GM12878 (cell line): Measurements from ENCODE around the gene RNASEH2A. TPM values are rescaled to one million over a fixed set of nuclear protein-coding genes. Genes with fewer than 3 reads are reported as not detected.

Experiments
- MTA3 ChIP-seq: IDR thresholded peaks from 2 replicates; pipeline ENCODE4 v1.6.1; 2012; ENCODE audit warnings: low read length, inconsistent platforms, borderline replicate concordance
- NFIC ChIP-seq: IDR thresholded peaks from 2 replicates; pipeline ENCODE4 v1.6.1; 2012; ENCODE audit warnings: low read depth, mild to moderate bottlenecking, inconsistent platforms, low read length, moderate library complexity
- microRNA-seq: library from miRNA; unstranded; fragments of <30 nt; microRNA quantifications from one replicate; pipeline ENCODE4, GENCODE V29; 2018
- polyA plus RNA-seq, 11 experiments: library from polyadenylated mRNA; depleted of rRNA in 4 of 11; unstranded in 6 of 11; stranded (reverse) in 5 of 11; fragments of >200 nt; fragmentation: Nextera tagmentation in 4 of 11; fragmentation: Illumina TruSeq in 1 of 11; extraction: Ambion mirVana in 4 of 11; extraction: Trizol in 1 of 11; gene quantifications; 1 replicate in 1 of 11; 2 replicates in 10 of 11; pipeline versions ENCODE4 v1.2.1 to v1.2.3, GENCODE V29; 2011 to 2016; ENCODE audit warnings: inconsistent platforms in 2 of 11, missing spikeins in 2 of 11, low read depth in 1 of 11
- small RNA-seq: library from RNA; depleted of rRNA; stranded (forward); fragments of <200 nt; gene quantifications from one replicate; pipeline ENCODE3, GENCODE V24; 2014
- total RNA-seq, 4 experiments: library from RNA; depleted of rRNA in 3 of 4; stranded (reverse); fragments of >200 nt in 3 of 4; fragmentation: Illumina TruSeq in 1 of 4; extraction: Trizol in 1 of 4; gene quantifications; 2 replicates each; pipeline versions ENCODE4 v1.2.1 to v1.2.3, GENCODE V29; 2013 to 2021
- TF ChIP-seq, protein P1 (sequence below): fragments of 450-650 bp; IDR thresholded peaks from 2 replicates; pipeline ENCODE4 v1.6.1; 2017; ENCODE audit warnings: borderline replicate concordance

RNASEH2A gene
- total and polyA plus RNA-seq, 10 of the 15 experiments (the other 5 are each of a cell fraction or from before 2014, with no cell fraction given): 17.4 to 103 (median 40.4) TPM

GRCh38 chr19:12859546-12859945 lies 53.2 kb downstream of the RNASEH2A start (continued):
- TF ChIP-seq NFIC (no peak), MTA3 (no peak)
- TF ChIP-seq, protein P1, sequence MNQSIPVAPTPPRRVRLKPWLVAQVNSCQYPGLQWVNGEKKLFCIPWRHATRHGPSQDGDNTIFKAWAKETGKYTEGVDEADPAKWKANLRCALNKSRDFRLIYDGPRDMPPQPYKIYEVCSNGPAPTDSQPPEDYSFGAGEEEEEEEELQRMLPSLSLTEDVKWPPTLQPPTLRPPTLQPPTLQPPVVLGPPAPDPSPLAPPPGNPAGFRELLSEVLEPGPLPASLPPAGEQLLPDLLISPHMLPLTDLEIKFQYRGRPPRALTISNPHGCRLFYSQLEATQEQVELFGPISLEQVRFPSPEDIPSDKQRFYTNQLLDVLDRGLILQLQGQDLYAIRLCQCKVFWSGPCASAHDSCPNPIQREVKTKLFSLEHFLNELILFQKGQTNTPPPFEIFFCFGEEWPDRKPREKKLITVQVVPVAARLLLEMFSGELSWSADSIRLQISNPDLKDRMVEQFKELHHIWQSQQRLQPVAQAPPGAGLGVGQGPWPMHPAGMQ: no peak

Small RNA genes within 50 kb of the gene (microRNA-seq; reads per million reads assigned to microRNA genes)
- not detected for gene MIR5684
- gene MIR6794: not detected

Small RNA genes within 50 kb of the gene (small RNA-seq; reads per million reads assigned to genes)
- gene MIR5684: not detected
- not detected for gene MIR6794

Other genes starting within 250 kb of the RNASEH2A start
Only the 7 nearest of the 27 such genes appear.
- gene BEST2, start 54.8 kb upstream of the RNASEH2A start, total RNA-seq (2014; rRNA removed): not detected in 2 replicates
- gene BEST2, start 54.8 kb upstream of the RNASEH2A start, total RNA-seq (2014; rRNA removed; fragmentation: Illumina TruSeq; extraction: Trizol): not detected in 2 replicates
- 0.08 TPM in 1 of 2 replicates, not detected in the other for gene BEST2, start 54.8 kb upstream of the RNASEH2A start, total RNA-seq (2021)
- gene BEST2, start 54.8 kb upstream of the RNASEH2A start, polyA plus RNA-seq (2011; rRNA removed): not detected in 2 replicates
- gene BEST2, start 54.8 kb upstream of the RNASEH2A start, polyA plus RNA-seq (2014; fragmentation: Illumina TruSeq; extraction: Trizol): not detected in 2 replicates
- not detected for gene BEST2, start 54.8 kb upstream of the RNASEH2A start, polyA plus RNA-seq (2014; fragmentation: Nextera tagmentation; extraction: Ambion mirVana)
- gene BEST2, start 54.8 kb upstream of the RNASEH2A start, polyA plus RNA-seq (2014; rRNA removed): 0.09 TPM in 1 of 2 replicates, not detected in the other
- not detected for gene BEST2, start 54.8 kb upstream of the RNASEH2A start, polyA plus RNA-seq (2016; fragmentation: Nextera tagmentation; extraction: Ambion mirVana)
- gene HOOK2, start 31.0 kb upstream of the RNASEH2A start, total RNA-seq (2014; rRNA removed): 5.8 and 6.8 TPM in 2 replicates
- 3.4 and 3.8 TPM in 2 replicates for gene HOOK2, start 31.0 kb upstream of the RNASEH2A start, total RNA-seq (2014; rRNA removed; fragmentation: Illumina TruSeq; extraction: Trizol)
- 6.4 and 8.3 TPM in 2 replicates for gene HOOK2, start 31.0 kb upstream of the RNASEH2A start, total RNA-seq (2021)
- gene HOOK2, start 31.0 kb upstream of the RNASEH2A start, polyA plus RNA-seq (2011; rRNA removed): 3.3 and 3.5 TPM in 2 replicates
- 4.4 and 5.6 TPM in 2 replicates for gene HOOK2, start 31.0 kb upstream of the RNASEH2A start, polyA plus RNA-seq (2014; fragmentation: Illumina TruSeq; extraction: Trizol)
- 1 to 10 TPM; 1.5 TPM for gene HOOK2, start 31.0 kb upstream of the RNASEH2A start, polyA plus RNA-seq (2014; fragmentation: Nextera tagmentation; extraction: Ambion mirVana)
- gene HOOK2, start 31.0 kb upstream of the RNASEH2A start, polyA plus RNA-seq (2014; rRNA removed): 8.6 and 9.6 TPM in 2 replicates
- 1 to 10 TPM; 7.5 to 9.2 TPM for gene HOOK2, start 31.0 kb upstream of the RNASEH2A start, polyA plus RNA-seq (2016; fragmentation: Nextera tagmentation; extraction: Ambion mirVana)
- 102 and 110 TPM in 2 replicates for gene JUNB, start 15.1 kb upstream of the RNASEH2A start, total RNA-seq (2014; rRNA removed)
- 15.2 and 17.0 TPM in 2 replicates for gene JUNB, start 15.1 kb upstream of the RNASEH2A start, total RNA-seq (2014; rRNA removed; fragmentation: Illumina TruSeq; extraction: Trizol)
- gene JUNB, start 15.1 kb upstream of the RNASEH2A start, total RNA-seq (2021): 116 and 123 TPM in 2 replicates
- gene JUNB, start 15.1 kb upstream of the RNASEH2A start, polyA plus RNA-seq (2011; rRNA removed): 17.2 and 65.1 TPM in 2 replicates
- 0.51 and 4.8 TPM in 2 replicates for gene JUNB, start 15.1 kb upstream of the RNASEH2A start, polyA plus RNA-seq (2014; fragmentation: Illumina TruSeq; extraction: Trizol)
- gene JUNB, start 15.1 kb upstream of the RNASEH2A start, polyA plus RNA-seq (2014; fragmentation: Nextera tagmentation; extraction: Ambion mirVana): 1 to 10 TPM in 1 of 2 experiments, under 1 TPM in 1; 0.55 to 2.4 TPM
- 144 and 154 TPM in 2 replicates for gene JUNB, start 15.1 kb upstream of the RNASEH2A start, polyA plus RNA-seq (2014; rRNA removed)
- gene JUNB, start 15.1 kb upstream of the RNASEH2A start, polyA plus RNA-seq (2016; fragmentation: Nextera tagmentation; extraction: Ambion mirVana): 10 to 100 TPM; 71.6 to 96.6 TPM
- gene PRDX2, start 4.8 kb upstream of the RNASEH2A start, total RNA-seq (2014; rRNA removed): 367 and 392 TPM in 2 replicates
- 230 and 258 TPM in 2 replicates for gene PRDX2, start 4.8 kb upstream of the RNASEH2A start, total RNA-seq (2014; rRNA removed; fragmentation: Illumina TruSeq; extraction: Trizol)
- 274 and 279 TPM in 2 replicates for gene PRDX2, start 4.8 kb upstream of the RNASEH2A start, total RNA-seq (2021)
- gene PRDX2, start 4.8 kb upstream of the RNASEH2A start, polyA plus RNA-seq (2011; rRNA removed): 45.7 and 93.0 TPM in 2 replicates
- 110 and 338 TPM in 2 replicates for gene PRDX2, start 4.8 kb upstream of the RNASEH2A start, polyA plus RNA-seq (2014; fragmentation: Illumina TruSeq; extraction: Trizol)
- 100 to 1,000 TPM; 670 to 812 TPM for gene PRDX2, start 4.8 kb upstream of the RNASEH2A start, polyA plus RNA-seq (2014; fragmentation: Nextera tagmentation; extraction: Ambion mirVana)
- gene PRDX2, start 4.8 kb upstream of the RNASEH2A start, polyA plus RNA-seq (2014; rRNA removed): 327 and 338 TPM in 2 replicates
- gene PRDX2, start 4.8 kb upstream of the RNASEH2A start, polyA plus RNA-seq (2016; fragmentation: Nextera tagmentation; extraction: Ambion mirVana): 100 to 1,000 TPM; 349 to 384 TPM
- not detected in 2 replicates for gene THSD8, start 4.5 kb upstream of the RNASEH2A start, total RNA-seq (2014; rRNA removed)
- gene THSD8, start 4.5 kb upstream of the RNASEH2A start, total RNA-seq (2014; rRNA removed; fragmentation: Illumina TruSeq; extraction: Trizol): 0.69 TPM in 1 of 2 replicates, not detected in the other
- gene THSD8, start 4.5 kb upstream of the RNASEH2A start, total RNA-seq (2021): 25.1 and 30.0 TPM in 2 replicates
- 5.6 and 8.8 TPM in 2 replicates for gene THSD8, start 4.5 kb upstream of the RNASEH2A start, polyA plus RNA-seq (2011; rRNA removed)
- gene THSD8, start 4.5 kb upstream of the RNASEH2A start, polyA plus RNA-seq (2014; fragmentation: Illumina TruSeq; extraction: Trizol): 10.9 and 12.5 TPM in 2 replicates
- 10 to 100 TPM; 10.5 to 30.6 TPM for gene THSD8, start 4.5 kb upstream of the RNASEH2A start, polyA plus RNA-seq (2014; fragmentation: Nextera tagmentation; extraction: Ambion mirVana)
- 0.11 and 0.24 TPM in 2 replicates for gene THSD8, start 4.5 kb upstream of the RNASEH2A start, polyA plus RNA-seq (2014; rRNA removed)
- 10 to 100 TPM; 30.6 to 32.3 TPM for gene THSD8, start 4.5 kb upstream of the RNASEH2A start, polyA plus RNA-seq (2016; fragmentation: Nextera tagmentation; extraction: Ambion mirVana)
- gene RTBDN, start 28.0 kb downstream of the RNASEH2A start, total RNA-seq (2014; rRNA removed): 0.45 and 0.87 TPM in 2 replicates
- not detected in 2 replicates for gene RTBDN, start 28.0 kb downstream of the RNASEH2A start, total RNA-seq (2014; rRNA removed; fragmentation: Illumina TruSeq; extraction: Trizol)
- not detected in 2 replicates for gene RTBDN, start 28.0 kb downstream of the RNASEH2A start, total RNA-seq (2021)
- gene RTBDN, start 28.0 kb downstream of the RNASEH2A start, polyA plus RNA-seq (2011; rRNA removed): not detected in 2 replicates
- gene RTBDN, start 28.0 kb downstream of the RNASEH2A start, polyA plus RNA-seq (2014; fragmentation: Illumina TruSeq; extraction: Trizol): not detected in 2 replicates
- not detected for gene RTBDN, start 28.0 kb downstream of the RNASEH2A start, polyA plus RNA-seq (2014; fragmentation: Nextera tagmentation; extraction: Ambion mirVana)
- not detected in 2 replicates for gene RTBDN, start 28.0 kb downstream of the RNASEH2A start, polyA plus RNA-seq (2014; rRNA removed)
- gene RTBDN, start 28.0 kb downstream of the RNASEH2A start, polyA plus RNA-seq (2016; fragmentation: Nextera tagmentation; extraction: Ambion mirVana): not detected
- gene MAST1, start 31.9 kb downstream of the RNASEH2A start, total RNA-seq (2014; rRNA removed): 0.11 and 0.79 TPM in 2 replicates
- 0.18 and 0.23 TPM in 2 replicates for gene MAST1, start 31.9 kb downstream of the RNASEH2A start, total RNA-seq (2014; rRNA removed; fragmentation: Illumina TruSeq; extraction: Trizol)
- 0.44 and 0.85 TPM in 2 replicates for gene MAST1, start 31.9 kb downstream of the RNASEH2A start, total RNA-seq (2021)
- 0.10 and 0.57 TPM in 2 replicates for gene MAST1, start 31.9 kb downstream of the RNASEH2A start, polyA plus RNA-seq (2011; rRNA removed)
- gene MAST1, start 31.9 kb downstream of the RNASEH2A start, polyA plus RNA-seq (2014; fragmentation: Illumina TruSeq; extraction: Trizol): 0.38 TPM in 1 of 2 replicates, not detected in the other
- under 1 TPM in 1 of 2 experiments, not detected in 1; 0.08 TPM for gene MAST1, start 31.9 kb downstream of the RNASEH2A start, polyA plus RNA-seq (2014; fragmentation: Nextera tagmentation; extraction: Ambion mirVana)
- 0.68 and 1.3 TPM in 2 replicates for gene MAST1, start 31.9 kb downstream of the RNASEH2A start, polyA plus RNA-seq (2014; rRNA removed)
- gene MAST1, start 31.9 kb downstream of the RNASEH2A start, polyA plus RNA-seq (2016; fragmentation: Nextera tagmentation; extraction: Ambion mirVana): under 1 TPM; 0.33 to 0.54 TPM